Loucy (cell line): Measurements from ENCODE around the gene TREML1.

Experiments
- H2AFZ ChIP-seq: fragments of 200-600 bp; sonication (generic); 2 replicates; pipeline ENCODE4 v1.6.0; 2016; ENCODE audit warnings: antibody characterized with exemption, mild to moderate bottlenecking, low read length, moderate library complexity
- H3F3A ChIP-seq: fragments of 200-600 bp; 2 replicates; pipeline ENCODE4 v1.6.0; 2016; ENCODE audit warnings: antibody characterized with exemption, low read depth, mild to moderate bottlenecking
- H3K27me3 ChIP-seq: fragments of 200-600 bp; sonication (generic); 2 replicates; pipeline ENCODE4 v1.6.1; 2014; ENCODE audit warnings: low read length, mild to moderate bottlenecking; ENCODE audit not compliant: insufficient read depth, poor library complexity, severe bottlenecking
- H3K36me3 ChIP-seq: fragments of 200-600 bp; sonication (generic); 2 replicates; pipeline ENCODE4 v1.6.1; 2016; ENCODE audit warnings: low read length; ENCODE audit not compliant: insufficient read depth
- H3K4me1 ChIP-seq: fragments of 200-600 bp; sonication (generic); 2 replicates; pipeline ENCODE4 v1.5.1; 2014; ENCODE audit warnings: low read length, mild to moderate bottlenecking; ENCODE audit not compliant: insufficient read depth, poor library complexity, severe bottlenecking
- H3K4me2 ChIP-seq: fragments of 200-600 bp; sonication (generic); 2 replicates; pipeline ENCODE4 v1.6.0; 2014; ENCODE audit warnings: antibody characterized with exemption, low read length, low read depth, mild to moderate bottlenecking; ENCODE audit not compliant: poor library complexity, severe bottlenecking
- H3K4me3 ChIP-seq: fragments of 200-600 bp; sonication (generic); 2 replicates; pipeline ENCODE4 v1.5.1; 2014; ENCODE audit warnings: low read length, mild to moderate bottlenecking, mixed read lengths; ENCODE audit not compliant: poor library complexity, severe bottlenecking
- H3K79me2 ChIP-seq: fragments of 200-600 bp; sonication (generic); 2 replicates; pipeline ENCODE4 v1.6.1; 2014; ENCODE audit warnings: low read length; ENCODE audit not compliant: insufficient read depth
- H3K9ac ChIP-seq: fragments of 200-600 bp; sonication (generic); 2 replicates; pipeline ENCODE4 v1.6.0; 2014; ENCODE audit warnings: mild to moderate bottlenecking, low read depth, low read length, moderate library complexity; ENCODE audit not compliant: poor library complexity, severe bottlenecking
- H3K9me2 ChIP-seq: fragments of 200-600 bp; sonication (generic); replicated peaks from 2 replicates; pipeline ENCODE4 v1.6.1; 2016; ENCODE audit warnings: low read depth, low read length, mixed read lengths
- H3K9me3 ChIP-seq: fragments of 200-600 bp; sonication (generic); 2 replicates; pipeline ENCODE4 v1.6.1; 2014; ENCODE audit warnings: mild to moderate bottlenecking, antibody characterized with exemption, low read length, low read depth; ENCODE audit not compliant: insufficient read depth
- H4K20me1 ChIP-seq: fragments of 200-600 bp; sonication (generic); 2 replicates; pipeline ENCODE4 v1.6.0; 2014; ENCODE audit warnings: antibody characterized with exemption, low read length, mild to moderate bottlenecking; ENCODE audit not compliant: insufficient read depth, poor library complexity, severe bottlenecking
- CTCF ChIP-seq: fragments of 200-600 bp; sonication (generic); conservative IDR thresholded peaks from 2 replicates; pipeline ENCODE4 v1.5.1; 2014; ENCODE audit warnings: mild to moderate bottlenecking, antibody characterized with exemption, low read length
- EZH2phosphoT487 ChIP-seq: fragments of 200-600 bp; IDR thresholded peaks from 2 replicates; pipeline ENCODE4 v1.6.1; 2018; ENCODE audit warnings: antibody characterized with exemption, mild to moderate bottlenecking, moderate library complexity, borderline replicate concordance

The TREML1 gene

GRCh38 chr6:41194386-41194785, 40.2 kb upstream of the TREML1 start:
- Histone ChIP-seq H3K9me2 (no peaks in the 10 kb centered on the region), H4K20me1 (no peaks in the 10 kb centered on the region), H3K4me1 (peaks cover 5% of the 10 kb centered on the region), H3K27me3 (no peaks in the 10 kb centered on the region), H2AFZ (no peak overlapping the region), H3K4me2 (no peak overlapping the region), H3F3A (no peaks in the 10 kb centered on the region), H3K9ac (no peak overlapping the region), H3K9me3 (peaks cover 4% of the 10 kb centered on the region; the same call in 1 of the 2 replicates), H3K36me3 (no peaks in the 10 kb centered on the region), H3K79me2 (no peaks in the 10 kb centered on the region), H3K4me3 (no peak overlapping the region)
- TF ChIP-seq EZH2phosphoT487 = no peak
- no peak for TF ChIP-seq CTCF

- H3K4me1 ChIP-seq = no peaks in the 10 kb centered on the region
- no peak overlapping the region for H3K9ac ChIP-seq
- no peaks in the 10 kb centered on the region for H3K9me2 ChIP-seq
- H4K20me1 ChIP-seq = no peaks in the 10 kb centered on the region
- no peaks in the 10 kb centered on the region for H3K79me2 ChIP-seq
- no peak overlapping the region for H3K4me2 ChIP-seq
- no peak overlapping the region for H3K4me3 ChIP-seq
- no peaks in the 10 kb centered on the region for H3F3A ChIP-seq
- no peaks in the 10 kb centered on the region for H3K36me3 ChIP-seq
- TF ChIP-seq CTCF (no peak), EZH2phosphoT487 (no peak)
- H2AFZ ChIP-seq = no peak overlapping the region
- peaks cover 4% of the 10 kb centered on the region; the same call in 1 of the 2 replicates for H3K9me3 ChIP-seq
- no peaks in the 10 kb centered on the region for H3K27me3 ChIP-seq
Measured at GRCh38 chr6:41193884-41194283, 39.7 kb upstream of the TREML1 start.

- H3K36me3 ChIP-seq = no peaks in the 10 kb centered on the region
- no peaks in the 10 kb centered on the region for H4K20me1 ChIP-seq
- no peaks in the 10 kb centered on the region for H3K9me2 ChIP-seq
- no peak overlapping the region for H2AFZ ChIP-seq
- no peak overlapping the region for H3K9ac ChIP-seq
- no peaks in the 10 kb centered on the region for H3K79me2 ChIP-seq
- H3K27me3 ChIP-seq = no peaks in the 10 kb centered on the region
- H3K4me3 ChIP-seq = no peak overlapping the region
- H3K4me1 ChIP-seq = no peaks in the 10 kb centered on the region
- H3K4me2 ChIP-seq = no peak overlapping the region
- no peaks in the 10 kb centered on the region for H3F3A ChIP-seq
- H3K9me3 ChIP-seq = peaks cover 4% of the 10 kb centered on the region; the same call in 1 of the 2 replicates
- TF ChIP-seq CTCF (no peak), EZH2phosphoT487 (no peak)
Measured at GRCh38 chr6:41193171-41193734, 39.1 kb upstream of the TREML1 start.
